Body of pancreas (tissue), 4 donors: ENCODE results near the gene SRP54. TPM values are rescaled to one million over a fixed set of nuclear protein-coding genes. Genes with fewer than 3 reads are reported as not detected.

Source experiments
- ATAC-seq: fragments of 150-250 bp; one replicate; pipeline ENCODE4 v1.9.1; 2016
- DNase-seq, 4 donors: peaks; one replicate each; pipeline ENCODE4 v3.0.0-alpha.2; 2019
- H3K27ac ChIP-seq, 4 donors: fragments of 200-600 bp; sonication (generic); 1 replicate in 3 of 4; 2 replicates in 1 of 4; pipeline versions ENCODE4 v1.5.1 to v1.6.1; 2016 to 2019; ENCODE audit warnings: mild to moderate bottlenecking in 1 of 4, mixed read lengths in 1 of 4, moderate library complexity in 1 of 4
- H3K27me3 ChIP-seq, 2 donors: fragments of 200-600 bp; sonication (generic); one replicate each; pipeline ENCODE4 v1.6.0; 2016; ENCODE audit warnings: mild to moderate bottlenecking in 1 of 2
- H3K36me3 ChIP-seq, 2 donors: fragments of 200-600 bp; sonication (generic); replicated peaks in 1 of 2; 2 replicates each; pipeline ENCODE4 v1.5.1; 2016; ENCODE audit warnings: low read depth in 2 of 2; ENCODE audit not compliant: insufficient read depth in 1 of 2
- H3K4me1 ChIP-seq: fragments of 200-600 bp; sonication (generic); one replicate; pipeline ENCODE4 v1.6.0; 2016
- H3K4me3 ChIP-seq, 2 donors: fragments of 200-600 bp; sonication (generic); 1 replicate in 1 of 2; 2 replicates in 1 of 2; pipeline ENCODE4 v1.5.1; 2016 to 2019
- H3K9me3 ChIP-seq, 3 donors: fragments of 200-600 bp; sonication (generic); 1 replicate in 2 of 3; 2 replicates in 1 of 3; pipeline ENCODE4 v1.5.1; 2016
- POLR2A ChIP-seq, 3 donors: fragments of 450-650 bp; IDR thresholded peaks; one replicate each; pipeline ENCODE4 v1.6.1; 2016; ENCODE audit warnings: antibody characterized with exemption in 3 of 3, mild to moderate bottlenecking in 2 of 3
- WGBS, 2 donors: methylation state at CpG; one replicate each; pipeline ENCODE4 v1.1.5; 2017; 5-methylcytosine and 5-hydroxymethylcytosine counted together
- intact Hi-C: fragments of 100-400 bp; cut with DNase I; formaldehyde crosslinking; loops from one replicate; pipeline ENCODE4 v1.15.1; 2023
- total RNA-seq, 2 donors: library from RNA; depleted of rRNA; stranded (reverse); fragments of >200 nt; gene quantifications; one replicate each; pipeline ENCODE4 v1.1.0, GENCODE V29; 2016
- TF ChIP-seq, protein P1 (sequence below), 7 experiments: fragments of 450-650 bp in 4 of 7; fragments of 200-600 bp in 3 of 7; sonication (generic) in 3 of 7; IDR thresholded peaks; one replicate each; pipeline ENCODE4 v1.5.1; 2016 to 2019; ENCODE audit warnings: antibody characterized with exemption in 7 of 7

The SRP54 gene
- total RNA-seq, 2 donors from 2014 or later, result 38.2 to 61.5 TPM

DNA sequence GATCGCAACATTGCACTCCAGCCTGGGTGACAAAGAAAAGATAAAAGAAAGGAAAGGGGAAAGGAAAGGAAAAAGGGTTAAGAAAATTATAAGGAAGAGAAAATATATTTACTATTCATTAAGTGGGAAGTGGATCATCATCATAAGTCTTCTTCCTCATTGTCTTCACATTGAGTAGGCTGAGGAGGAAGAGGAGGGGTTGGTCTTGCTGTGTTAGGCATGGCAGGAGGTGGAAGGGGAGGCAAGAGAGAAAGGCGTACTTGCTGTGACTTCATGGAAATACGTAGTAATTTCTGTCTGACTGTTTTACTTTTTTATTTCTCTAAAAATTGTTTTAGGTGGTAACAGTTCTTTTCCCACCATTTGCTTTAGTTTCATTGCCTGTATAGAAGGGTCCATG is 89.4 kb downstream of the SRP54 start:
- TF ChIP-seq, protein P1, sequence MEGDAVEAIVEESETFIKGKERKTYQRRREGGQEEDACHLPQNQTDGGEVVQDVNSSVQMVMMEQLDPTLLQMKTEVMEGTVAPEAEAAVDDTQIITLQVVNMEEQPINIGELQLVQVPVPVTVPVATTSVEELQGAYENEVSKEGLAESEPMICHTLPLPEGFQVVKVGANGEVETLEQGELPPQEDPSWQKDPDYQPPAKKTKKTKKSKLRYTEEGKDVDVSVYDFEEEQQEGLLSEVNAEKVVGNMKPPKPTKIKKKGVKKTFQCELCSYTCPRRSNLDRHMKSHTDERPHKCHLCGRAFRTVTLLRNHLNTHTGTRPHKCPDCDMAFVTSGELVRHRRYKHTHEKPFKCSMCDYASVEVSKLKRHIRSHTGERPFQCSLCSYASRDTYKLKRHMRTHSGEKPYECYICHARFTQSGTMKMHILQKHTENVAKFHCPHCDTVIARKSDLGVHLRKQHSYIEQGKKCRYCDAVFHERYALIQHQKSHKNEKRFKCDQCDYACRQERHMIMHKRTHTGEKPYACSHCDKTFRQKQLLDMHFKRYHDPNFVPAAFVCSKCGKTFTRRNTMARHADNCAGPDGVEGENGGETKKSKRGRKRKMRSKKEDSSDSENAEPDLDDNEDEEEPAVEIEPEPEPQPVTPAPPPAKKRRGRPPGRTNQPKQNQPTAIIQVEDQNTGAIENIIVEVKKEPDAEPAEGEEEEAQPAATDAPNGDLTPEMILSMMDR (IDR thresholded peaks at IDR 0.05), result no peak
- TF ChIP-seq POLR2A (IDR thresholded peaks at IDR 0.05), result no peak
- WGBS, 2 donors, result 92 to 94% methylated on average over 3 of the region's 3 CpGs
- H3K4me1 ChIP-seq, result no peaks in the 10 kb centered on the region
- DNase-seq (no peak), ATAC-seq (no peak)
- H3K36me3 ChIP-seq, result peaks cover 0 to 4% of the 10 kb centered on the region in 2 donors
- H3K9me3 ChIP-seq, result no peaks in the 10 kb centered on the region
- H3K4me3 ChIP-seq, result no peak overlapping the region
- intact Hi-C loops, result no loop called here
- H3K27ac ChIP-seq, result no peak overlapping the region
- no peaks in the 10 kb centered on the region for H3K27me3 ChIP-seq

DNA sequence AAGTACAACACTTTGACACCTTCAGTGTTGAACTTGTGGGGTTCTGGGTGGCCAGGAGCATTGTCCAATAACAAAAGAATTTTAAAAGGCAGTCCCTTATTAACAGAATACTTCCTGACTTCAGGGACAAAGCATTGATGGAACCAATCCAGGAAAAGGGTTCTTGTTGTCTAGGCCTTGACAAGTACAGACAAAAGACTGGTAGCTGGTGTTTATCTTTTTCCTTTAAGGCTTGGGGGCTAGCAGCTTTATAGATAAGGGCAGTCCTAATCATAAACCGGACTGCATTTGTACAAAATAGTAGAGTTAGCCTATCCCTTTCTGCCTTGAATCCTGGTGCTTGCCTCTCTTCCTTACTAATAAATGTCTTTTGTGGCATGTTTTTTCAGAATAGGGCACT is 90.7 kb downstream of the SRP54 start:
- Histone ChIP-seq H3K36me3 (peaks cover 0 to 4% of the 10 kb centered on the region in 2 donors), H3K4me1 (no peaks in the 10 kb centered on the region), H3K4me3 (no peak overlapping the region), H3K9me3 (no peaks in the 10 kb centered on the region), H3K27me3 (no peaks in the 10 kb centered on the region), H3K27ac (no peak overlapping the region)
- WGBS, 2 donors, result 72 to 78% methylated on average over 1 of the region's 1 CpG
- ATAC-seq (no peak), DNase-seq (no peak)
- no peak for TF ChIP-seq POLR2A (IDR thresholded peaks at IDR 0.05)
- TF ChIP-seq, protein P1 (IDR thresholded peaks at IDR 0.05), result no peak
- intact Hi-C loops, result no loop called here

DNA sequence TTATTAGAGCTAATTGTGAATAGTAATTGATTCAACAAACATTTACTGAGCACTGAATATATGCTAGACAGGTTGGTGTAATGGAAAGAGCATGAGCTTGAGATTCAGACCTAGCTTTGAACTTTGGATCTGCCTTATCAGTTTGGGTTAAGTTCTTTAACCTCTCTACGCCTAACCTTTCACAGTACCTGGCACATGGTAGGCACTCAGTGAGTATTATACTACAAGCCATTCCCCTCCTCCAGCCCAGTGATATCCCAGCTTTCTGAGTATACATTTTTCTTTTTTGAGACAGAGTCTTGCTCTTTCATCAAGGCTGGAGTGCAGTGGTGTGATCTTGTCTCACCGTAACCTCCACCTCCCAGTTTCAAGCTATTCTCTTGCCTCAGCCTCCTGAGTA is 95.3 kb downstream of the SRP54 start:
- whole genome bisulfite sequencing, 2 donors, result 71 to 76% methylated on average over 2 of the region's 2 CpGs
- ATAC-seq (no peak), DNase-seq (no peak)
- Histone ChIP-seq H3K4me1 (no peaks in the 10 kb centered on the region), H3K36me3 (peaks cover 0 to 12% of the 10 kb centered on the region in 2 donors), H3K9me3 (no peaks in the 10 kb centered on the region), H3K4me3 (no peak overlapping the region), H3K27ac (no peak overlapping the region), H3K27me3 (no peaks in the 10 kb centered on the region)
- intact Hi-C loops, result no loop called here
- TF ChIP-seq, protein P1 (IDR thresholded peaks at IDR 0.05), result no peak
- no peak for TF ChIP-seq POLR2A (IDR thresholded peaks at IDR 0.05)

Other genes starting within 250 kb of the SRP54 start
- gene BAZ1A, start 107.6 kb upstream of the SRP54 start, total RNA-seq, result 10 to 100 TPM; 10.5 to 18.2 TPM
- 10 to 100 TPM; 11.5 to 22.3 TPM for gene FAM177A1, start 63.3 kb downstream of the SRP54 start, total RNA-seq
- gene PPP2R3C, start 139.0 kb downstream of the SRP54 start, total RNA-seq, result 10 to 100 TPM in 1 of 2 donors, 1 to 10 TPM in 1; 4.3 to 20.0 TPM
- gene PRORP, start 139.6 kb downstream of the SRP54 start, total RNA-seq, result 10 to 100 TPM; 12.5 to 21.8 TPM